OCI-M2 (cell line): ENCODE results near the gene CXCR1.
A peak's percentile ranks its signal among the peaks of the same experiment; 100 is the strongest.
"Not testable (repeated sequence)": the region's sequence is repeated elsewhere in the genome, so short reads cannot be mapped to it uniquely, and the experiment has no call there.

Source experiments
- DNase-seq: peaks from one replicate; lab custom pipeline; 2025; ENCODE audit not compliant: unreplicated experiment; lab: John Stamatoyannopoulos, UW

CXCR1 gene

GRCh38 chr2:218166791-218167190 is at the start of gene CXCR1:
Gene CXCR1, minus strand, starts transcription at chr2:218166962. Its CDS starts 1,751 bp downstream, at chr2:218165211.
- no peak for DNase-seq

DNA sequence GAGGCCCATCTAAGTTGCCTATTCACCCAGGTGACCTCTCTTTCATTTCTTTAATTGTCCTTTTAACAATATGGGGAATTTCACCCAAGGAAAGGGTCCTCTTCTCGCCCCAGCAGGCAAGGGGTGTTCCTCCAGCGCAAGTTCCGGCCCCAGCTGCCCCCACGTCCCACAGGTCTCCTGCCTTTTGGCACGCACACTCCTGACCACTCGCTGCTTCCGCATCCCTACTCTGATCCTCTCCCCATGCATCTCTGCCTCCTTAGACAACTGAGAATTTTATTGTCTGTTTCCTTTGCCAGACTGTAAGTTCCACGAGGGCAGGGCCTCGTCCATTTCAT is 49.5 kb upstream of the CXCR1 start:
- DNase-seq = no peak

- DNase-seq = no peak
These were observed 47.4 kb upstream of the CXCR1 start for GRCh38 chr2:218214116-218214515.

DNA sequence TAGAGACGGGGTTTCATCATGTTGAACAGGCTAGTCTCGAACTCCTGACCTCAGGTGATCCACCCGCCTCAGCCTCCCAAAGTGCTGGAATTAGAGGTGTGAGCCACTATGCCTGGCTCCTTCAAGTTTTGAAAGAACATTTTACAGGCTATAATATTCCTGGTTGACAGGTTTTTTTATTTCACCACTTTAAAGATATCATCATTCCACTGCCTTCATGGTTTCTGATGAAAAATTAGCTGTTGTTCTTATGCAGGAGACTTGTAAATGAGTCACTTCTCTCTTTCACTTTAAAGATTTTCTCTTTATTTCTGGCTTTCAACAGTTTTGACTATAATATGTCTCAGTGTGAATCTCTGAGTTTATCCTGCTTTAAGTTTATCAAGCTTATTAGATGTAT is 42.3 kb upstream of the CXCR1 start:
- DNase-seq = no peak

DNA sequence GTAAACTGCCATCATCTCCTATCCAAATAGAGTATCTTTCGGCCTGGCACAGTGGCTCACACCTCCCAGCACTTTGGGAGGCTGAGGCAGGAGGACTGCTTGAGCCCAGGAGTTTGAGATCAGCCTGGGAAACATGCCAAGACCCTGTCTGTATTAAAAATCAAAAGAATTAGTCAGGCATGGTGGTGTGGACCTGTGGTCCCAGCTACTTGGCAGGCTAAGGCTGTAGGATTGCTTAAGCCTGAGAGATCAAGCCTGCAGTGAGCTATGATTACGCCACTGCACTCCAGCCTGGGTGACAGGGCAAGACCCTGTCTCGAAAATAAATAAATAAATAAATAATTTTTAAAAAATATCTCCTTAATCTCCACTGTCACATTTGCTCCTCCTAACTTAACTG is 35.5 kb upstream of the CXCR1 start:
- no peak for DNase-seq

DNA sequence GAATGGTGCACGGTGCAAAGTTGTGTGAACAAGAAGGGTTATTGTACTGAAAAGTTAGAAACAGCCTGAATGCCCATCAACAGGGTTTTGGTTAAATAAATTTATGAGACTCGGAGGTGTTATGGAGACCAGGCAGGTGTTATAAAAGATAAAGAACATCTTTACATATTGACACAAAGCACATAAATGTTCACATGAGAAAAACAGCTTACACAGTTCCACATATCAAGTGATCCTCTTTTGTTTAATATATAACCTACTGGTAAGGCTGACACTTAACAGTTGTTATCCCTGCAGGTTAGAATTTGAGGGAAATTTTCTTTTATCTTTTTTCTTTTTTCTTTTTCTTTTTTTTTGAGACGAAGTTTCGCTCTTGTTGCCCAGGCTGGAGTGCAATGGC is 30.2 kb upstream of the CXCR1 start:
- DNase-seq = no peak

DNA sequence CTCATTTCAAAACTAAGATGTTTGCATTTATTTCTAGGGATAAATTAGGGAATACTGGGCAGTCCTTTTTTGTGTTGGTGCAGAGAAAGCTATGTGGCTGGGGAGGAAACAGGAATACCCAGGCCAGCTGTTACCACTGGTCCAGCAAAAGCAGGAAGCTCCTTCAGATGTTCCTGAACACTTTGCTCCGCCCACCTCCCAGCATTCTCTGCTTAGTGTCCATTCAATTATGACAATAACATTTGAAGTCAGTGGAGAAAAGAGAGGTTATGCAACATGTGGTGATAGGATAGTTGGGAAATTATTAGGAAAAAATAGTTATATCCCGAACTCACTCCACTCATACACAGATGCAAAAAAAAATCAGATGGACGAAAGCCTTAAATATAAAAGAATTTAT is 28.1 kb upstream of the CXCR1 start:
- DNase-seq = no peak

GRCh38 chr2:218193701-218194100 is 26.9 kb upstream of the CXCR1 start:
- no peak for DNase-seq

GRCh38 chr2:218192902-218193430 is 26.2 kb upstream of the CXCR1 start:
- no peak for DNase-seq

GRCh38 chr2:218188528-218188927 is 21.8 kb upstream of the CXCR1 start:
- DNase-seq = no peak

DNA sequence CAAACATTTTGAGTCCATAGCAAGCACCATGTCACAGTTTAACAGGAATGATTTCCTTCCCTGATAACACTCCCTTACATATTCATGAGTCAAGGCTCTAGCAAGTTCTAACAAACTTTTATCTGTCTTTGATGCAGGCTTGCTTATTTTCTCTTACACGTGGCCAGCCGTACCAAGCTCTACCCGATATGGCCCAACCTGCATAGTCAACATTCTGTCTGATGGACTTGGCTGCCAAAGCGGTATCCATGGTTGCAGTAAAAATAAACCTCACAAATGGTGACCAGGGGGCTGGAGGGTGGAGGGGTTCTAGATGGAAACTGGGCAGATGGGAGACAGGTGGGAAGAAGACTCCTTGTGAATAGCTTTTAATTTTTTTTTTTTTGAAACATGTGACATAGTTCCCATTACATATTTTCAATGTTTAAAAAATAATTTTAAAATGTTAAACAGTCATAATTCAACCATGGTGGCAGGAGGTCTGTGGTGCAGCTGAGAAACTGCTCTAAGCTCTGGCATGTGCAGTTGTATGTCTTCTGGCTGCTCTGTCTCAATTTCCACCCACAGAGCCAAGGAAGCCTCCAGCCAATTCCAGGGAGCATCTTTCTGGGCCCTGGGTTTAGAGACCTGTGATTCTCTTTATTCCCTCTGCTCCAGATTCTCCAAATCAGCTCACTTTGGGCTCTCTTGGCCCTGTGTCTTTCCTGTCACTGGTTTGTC is 20.7 kb upstream of the CXCR1 start:
- DNase-seq = no peak

- no peak for DNase-seq
These were observed 20.1 kb upstream of the CXCR1 start for GRCh38 chr2:218186876-218187275.

GRCh38 chr2:218186355-218186766 is 19.6 kb upstream of the CXCR1 start:
- no peak for DNase-seq

GRCh38 chr2:218184331-218184730 is 17.6 kb upstream of the CXCR1 start:
- DNase-seq = no peak

GRCh38 chr2:218180467-218181114 is 13.8 kb upstream of the CXCR1 start:
- no peak for DNase-seq

DNA sequence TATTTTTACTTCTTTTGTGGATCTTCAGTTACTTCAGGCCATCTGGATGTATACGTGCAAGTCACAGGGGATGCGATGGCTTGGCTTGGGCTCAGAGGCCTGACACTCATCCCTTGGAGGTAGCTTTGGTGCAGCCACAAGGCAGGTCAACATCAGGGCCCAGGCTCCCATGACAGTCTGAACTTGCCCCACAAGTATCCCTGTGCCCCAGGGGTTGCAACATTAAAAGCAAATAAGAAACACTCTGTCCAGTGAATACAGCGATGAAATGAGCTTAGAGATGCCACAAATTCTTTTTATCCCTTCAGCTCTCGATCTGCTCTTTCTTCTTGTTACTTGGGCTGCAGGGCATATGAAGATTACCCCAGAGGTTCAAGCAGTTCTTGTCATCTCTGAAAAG is 13.0 kb upstream of the CXCR1 start:
- no peak for DNase-seq

GRCh38 chr2:218172845-218173244 is 6.1 kb upstream of the CXCR1 start:
- DNase-seq = no peak

GRCh38 chr2:218171744-218172143 is 5.0 kb upstream of the CXCR1 start:
- not testable (repeated sequence) for DNase-seq

DNA sequence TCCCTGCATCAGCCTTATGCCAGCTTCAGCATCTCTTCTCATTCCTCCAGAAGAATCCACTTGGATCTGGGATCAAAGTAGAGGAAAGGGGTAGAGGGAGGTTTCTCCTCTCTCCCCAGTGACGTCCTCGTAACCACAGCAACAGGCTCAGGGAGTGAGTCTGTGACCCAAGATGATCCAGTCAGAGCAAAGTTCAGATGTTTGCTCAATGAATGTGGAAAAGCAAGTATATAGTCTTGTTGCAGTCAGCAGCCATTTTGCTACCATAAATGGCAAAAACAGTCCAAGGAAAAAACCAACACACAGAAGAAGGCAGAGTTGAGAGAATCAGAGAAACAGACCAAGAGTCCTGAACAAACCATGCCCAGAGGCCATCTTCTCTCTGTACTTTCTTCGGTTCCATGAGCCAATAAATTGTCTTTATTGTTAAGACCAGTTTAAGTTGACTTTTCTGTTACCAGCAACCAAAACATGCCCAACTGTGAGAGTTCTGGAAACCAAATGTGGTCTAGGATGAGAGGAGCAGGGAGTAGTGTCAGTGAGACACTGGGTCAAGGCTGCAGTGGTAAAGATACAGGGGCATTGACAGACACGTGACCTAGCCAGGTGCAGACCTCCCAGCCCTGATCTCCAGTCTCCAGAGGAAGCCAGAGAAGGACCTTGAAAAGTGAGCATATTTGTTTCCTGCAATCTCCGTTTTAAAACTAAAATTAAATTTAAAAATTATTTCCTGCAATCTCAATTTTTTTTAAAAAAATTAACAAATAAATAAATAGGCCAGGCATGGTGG is 3.2 kb upstream of the CXCR1 start:
- no peak for DNase-seq

DNA sequence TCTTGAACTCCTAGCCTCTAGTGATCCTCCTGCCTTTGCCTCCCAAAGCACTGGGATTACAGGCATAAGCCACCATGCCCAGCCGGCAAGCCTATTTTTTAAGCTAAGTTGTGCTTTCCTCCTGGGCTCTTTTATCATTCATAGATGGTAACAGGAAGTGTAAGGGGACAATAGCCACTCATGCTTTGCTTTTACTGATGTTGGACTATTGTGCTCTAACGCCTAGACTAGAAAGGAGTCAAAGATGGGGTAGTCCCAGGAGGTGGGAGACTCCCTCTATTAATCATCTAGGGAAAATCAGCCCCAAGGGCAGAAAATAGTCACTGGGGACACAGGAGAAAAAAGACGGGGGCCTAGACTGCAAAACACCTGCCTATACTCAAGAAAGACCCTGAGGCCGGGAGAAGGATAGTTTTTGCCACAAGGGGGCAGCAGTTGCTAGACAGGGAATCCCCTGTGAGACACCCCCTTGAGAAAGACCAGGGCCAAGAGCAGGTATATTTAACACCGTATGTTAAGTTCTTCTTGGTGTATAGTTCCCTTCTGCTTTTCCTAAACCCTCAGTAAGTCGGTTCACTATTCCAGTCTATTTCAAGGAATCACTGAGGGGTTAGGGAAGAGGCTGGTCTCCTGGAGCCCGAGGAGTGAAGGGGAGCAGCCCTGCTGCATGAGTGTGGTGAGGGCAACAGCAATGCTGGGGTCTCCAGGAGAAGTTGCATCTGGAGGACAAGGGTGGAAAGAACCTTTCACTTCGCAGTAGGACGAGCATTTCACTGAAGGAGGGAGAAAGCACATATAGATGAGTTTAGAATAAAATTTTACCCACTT is 2.1 kb upstream of the CXCR1 start:
- peak; percentile 14 for DNase-seq

- no peak for DNase-seq
These were observed 1.3 kb upstream of the CXCR1 start for GRCh38 chr2:218168016-218168415.
